Measurements from ENCODE around the gene MALRD1. TPM values are rescaled to one million over a fixed set of nuclear protein-coding genes. Genes with fewer than 3 reads are reported as not detected.

Gene MALRD1
- total and polyA plus RNA-seq, 2 donors from 2014 or later, result 2.0 to 2.4 TPM

GRCh38 chr10:19317952-19318351 is 269.4 kb downstream of the MALRD1 start:
- H3K4me1 ChIP-seq (ENCODE audit: control insufficient read depth in 2 of 3, insufficient read depth in 2 of 3, low read depth in 1 of 3, low read length in 3 of 3), result no peaks in the 10 kb centered on the region
- H3K27ac ChIP-seq (ENCODE audit: low read depth in 2 of 2, low read length in 2 of 2), result no peak overlapping the region
- intact Hi-C loops (cut with DNase I), result no loop called here

DNA sequence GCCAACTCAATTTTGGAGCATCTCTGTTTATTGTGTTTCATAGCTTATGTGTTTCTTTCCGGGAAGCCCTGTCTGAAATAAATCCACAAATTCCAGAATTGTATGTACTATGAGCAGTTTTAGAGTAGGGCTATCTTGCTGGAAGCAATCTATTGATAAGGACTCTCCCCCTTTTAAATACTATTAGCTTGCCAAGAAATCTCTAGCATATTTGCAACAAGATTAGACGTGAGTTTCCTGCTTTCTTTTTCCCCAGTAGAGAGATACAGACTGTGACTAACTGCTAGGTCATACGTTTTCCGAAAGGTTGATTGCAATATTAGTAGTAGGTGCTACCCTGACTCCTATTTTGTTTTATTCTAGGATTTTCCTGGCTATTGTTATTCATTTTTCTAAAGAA is 277.0 kb downstream of the MALRD1 start:
- intact Hi-C loops (cut with DNase I), result no loop called here
- Histone ChIP-seq H3K9me3 (ENCODE audit: control insufficient read depth in 2 of 3, insufficient read depth in 1 of 3, low read length in 3 of 3) (no peaks in the 10 kb centered on the region), H3K4me1 (ENCODE audit: control insufficient read depth in 2 of 3, insufficient read depth in 2 of 3, low read depth in 1 of 3, low read length in 3 of 3) (no peaks in the 10 kb centered on the region), H3K36me3 (ENCODE audit: control insufficient read depth in 2 of 3, insufficient read depth in 3 of 3, low read length in 3 of 3) (no peaks in the 10 kb centered on the region), H3K27me3 (ENCODE audit: control insufficient read depth, insufficient read depth, low read length) (no peaks in the 10 kb centered on the region), H3K9ac (ENCODE audit: low read length in 3 of 3) (no peak overlapping the region), H3K27ac (ENCODE audit: low read depth in 2 of 2, low read length in 2 of 2) (no peak overlapping the region), H3K4me3 (ENCODE audit: low read length in 3 of 3) (no peak overlapping the region)
- TF ChIP-seq CTCF (IDR thresholded peaks at IDR 0.05; ENCODE audit: borderline replicate concordance, extremely low read depth, insufficient read depth), result no peak
- no peak for FAIRE-seq
- no peak for DNase-seq

More at GRCh38 chr10:19317952-19318351, 269.4 kb downstream of the MALRD1 start:
- no peaks in the 10 kb centered on the region for H3K27me3 ChIP-seq (ENCODE audit: control insufficient read depth, insufficient read depth, low read length)
- no peaks in the 10 kb centered on the region for H3K36me3 ChIP-seq (ENCODE audit: control insufficient read depth in 2 of 3, insufficient read depth in 3 of 3, low read length in 3 of 3)
- no peak overlapping the region for H3K9ac ChIP-seq (ENCODE audit: low read length in 3 of 3)
- H3K4me3 ChIP-seq (ENCODE audit: low read length in 3 of 3), result no peak overlapping the region
- no peak for FAIRE-seq
- no peaks in the 10 kb centered on the region for H3K9me3 ChIP-seq (ENCODE audit: control insufficient read depth in 2 of 3, insufficient read depth in 1 of 3, low read length in 3 of 3)
- no peak for TF ChIP-seq CTCF (IDR thresholded peaks at IDR 0.05; ENCODE audit: borderline replicate concordance, extremely low read depth, insufficient read depth)
- no peak for DNase-seq

DNA sequence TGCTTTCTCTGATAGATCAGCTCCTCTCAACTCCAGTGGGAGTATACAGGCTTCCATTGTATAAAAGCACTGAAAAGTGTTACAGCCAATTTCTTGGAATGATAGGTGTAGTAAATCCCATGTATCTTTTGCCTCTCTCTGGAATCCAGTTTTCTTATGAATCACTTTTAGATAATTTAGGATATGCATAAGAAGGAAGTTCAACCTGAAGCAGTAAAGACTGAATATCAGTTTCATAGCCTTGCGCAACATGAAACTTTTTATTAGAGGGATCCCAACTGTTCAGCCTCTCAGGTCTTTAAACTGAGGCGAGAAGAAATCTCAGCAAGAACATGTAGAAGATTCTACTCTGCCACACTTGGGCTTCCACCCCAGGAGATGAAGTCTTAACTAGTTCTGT is 280.0 kb downstream of the MALRD1 start:
- Histone ChIP-seq H3K27me3 (ENCODE audit: control insufficient read depth, insufficient read depth, low read length) (no peaks in the 10 kb centered on the region), H3K9ac (ENCODE audit: low read length in 3 of 3) (no peak overlapping the region), H3K9me3 (ENCODE audit: control insufficient read depth in 2 of 3, insufficient read depth in 1 of 3, low read length in 3 of 3) (no peaks in the 10 kb centered on the region), H3K27ac (ENCODE audit: low read depth in 2 of 2, low read length in 2 of 2) (no peak overlapping the region), H3K4me1 (ENCODE audit: control insufficient read depth in 2 of 3, insufficient read depth in 2 of 3, low read depth in 1 of 3, low read length in 3 of 3) (no peaks in the 10 kb centered on the region), H3K4me3 (ENCODE audit: low read length in 3 of 3) (no peak overlapping the region), H3K36me3 (ENCODE audit: control insufficient read depth in 2 of 3, insufficient read depth in 3 of 3, low read length in 3 of 3) (no peaks in the 10 kb centered on the region)
- intact Hi-C loops (cut with DNase I), result no loop called here
- FAIRE-seq, result no peak
- DNase-seq, result no peak
- TF ChIP-seq CTCF (IDR thresholded peaks at IDR 0.05; ENCODE audit: borderline replicate concordance, extremely low read depth, insufficient read depth), result no peak

GRCh38 chr10:19329475-19329874 is 280.9 kb downstream of the MALRD1 start:
- Histone ChIP-seq H3K27me3 (ENCODE audit: control insufficient read depth, insufficient read depth, low read length) (no peaks in the 10 kb centered on the region), H3K9me3 (ENCODE audit: control insufficient read depth in 2 of 3, insufficient read depth in 1 of 3, low read length in 3 of 3) (no peaks in the 10 kb centered on the region), H3K27ac (ENCODE audit: low read depth in 2 of 2, low read length in 2 of 2) (no peak overlapping the region), H3K4me3 (ENCODE audit: low read length in 3 of 3) (no peak overlapping the region), H3K9ac (ENCODE audit: low read length in 3 of 3) (no peak overlapping the region), H3K36me3 (ENCODE audit: control insufficient read depth in 2 of 3, insufficient read depth in 3 of 3, low read length in 3 of 3) (no peaks in the 10 kb centered on the region), H3K4me1 (ENCODE audit: control insufficient read depth in 2 of 3, insufficient read depth in 2 of 3, low read depth in 1 of 3, low read length in 3 of 3) (no peaks in the 10 kb centered on the region)
- intact Hi-C loops (cut with DNase I), result no loop called here
- no peak for TF ChIP-seq CTCF (IDR thresholded peaks at IDR 0.05; ENCODE audit: borderline replicate concordance, extremely low read depth, insufficient read depth)
- DNase-seq (no peak), FAIRE-seq (no peak)

Data from kidney (tissue), 14 donors.